Muscle layer of colon (tissue), 2 donors: Measurements from ENCODE around the gene RYR3.

Experiments used
- H3K27ac ChIP-seq: one replicate; pipeline ENCODE4 v1.7.0; 2013; ENCODE audit warnings: low read depth, mild to moderate bottlenecking, low read length, moderate library complexity
- H3K27me3 ChIP-seq, 2 donors: one replicate each; pipeline ENCODE4 v1.7.0; 2013; ENCODE audit warnings: low read length in 2 of 2, mild to moderate bottlenecking in 2 of 2; ENCODE audit not compliant: insufficient read depth in 2 of 2, control insufficient read depth in 1 of 2
- H3K36me3 ChIP-seq: one replicate; pipeline ENCODE4 v1.7.0; 2013; ENCODE audit warnings: mild to moderate bottlenecking, low read length; ENCODE audit not compliant: insufficient read depth
- H3K4me1 ChIP-seq: one replicate; pipeline ENCODE4 v1.7.0; 2013; ENCODE audit warnings: mild to moderate bottlenecking, low read length; ENCODE audit not compliant: insufficient read depth
- H3K4me3 ChIP-seq, 2 donors: one replicate each; pipeline ENCODE4 v1.7.0; 2013; ENCODE audit warnings: low read length in 2 of 2, low read depth in 1 of 2, mild to moderate bottlenecking in 1 of 2, moderate library complexity in 1 of 2
- H3K9ac ChIP-seq: one replicate; pipeline ENCODE4 v1.7.0; 2013; ENCODE audit warnings: low read length
- H3K9me3 ChIP-seq: one replicate; pipeline ENCODE4 v1.7.0; 2013; ENCODE audit warnings: mild to moderate bottlenecking, low read length
- donor health status: abdominal sarcoma.
- donor health status: Adenocarcinoma of cecum.

Gene RYR3

DNA sequence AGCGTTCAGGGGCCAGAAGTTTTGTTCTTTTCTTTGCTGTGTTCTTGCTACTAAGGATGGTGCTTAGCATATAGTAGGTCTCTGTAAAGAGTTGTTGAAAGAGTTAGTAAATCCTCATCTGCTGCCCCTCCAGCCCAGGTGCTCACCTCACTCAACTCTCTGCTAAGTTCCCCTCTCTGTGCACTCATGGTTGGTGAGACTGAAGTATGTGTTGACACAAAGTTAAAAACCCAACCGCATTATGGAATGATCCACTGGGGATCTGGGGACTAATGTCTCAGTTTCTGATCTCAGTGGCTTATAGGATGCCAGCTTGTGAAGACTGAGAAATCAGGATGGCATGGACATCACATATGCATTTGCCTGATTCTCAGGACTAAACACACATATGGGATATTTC, 13.8 kb downstream of the RYR3 start:
- Histone ChIP-seq H3K4me3 (no peak overlapping the region), H3K9me3 (no peaks in the 10 kb centered on the region), H3K9ac (no peak overlapping the region), H3K36me3 (no peaks in the 10 kb centered on the region), H3K27me3 (no peaks in the 10 kb centered on the region), H3K27ac (no peak overlapping the region), H3K4me1 (no peaks in the 10 kb centered on the region)

DNA sequence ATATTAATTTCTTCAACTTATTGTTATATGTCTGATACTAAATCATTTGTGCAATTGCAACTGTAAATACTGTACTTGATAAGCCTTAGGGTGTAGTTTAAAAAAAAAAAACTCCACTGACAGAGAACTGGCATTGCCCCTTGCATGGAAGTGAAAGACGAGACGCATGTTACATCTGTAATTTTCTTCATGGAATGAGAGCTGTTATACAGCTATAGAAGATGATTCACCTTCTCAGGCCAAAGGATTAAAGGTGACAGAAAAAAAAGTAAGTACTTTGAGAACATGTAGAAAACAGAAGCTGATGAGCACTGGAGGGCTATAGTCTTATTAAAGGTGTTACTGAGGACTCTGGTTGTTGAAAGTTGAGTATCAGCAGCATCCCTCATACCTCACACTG, 16.1 kb downstream of the RYR3 start:
- Histone ChIP-seq H3K4me1 (no peaks in the 10 kb centered on the region), H3K36me3 (no peaks in the 10 kb centered on the region), H3K27me3 (no peaks in the 10 kb centered on the region), H3K4me3 (no peak overlapping the region), H3K27ac (no peak overlapping the region), H3K9me3 (no peaks in the 10 kb centered on the region), H3K9ac (no peak overlapping the region)

DNA sequence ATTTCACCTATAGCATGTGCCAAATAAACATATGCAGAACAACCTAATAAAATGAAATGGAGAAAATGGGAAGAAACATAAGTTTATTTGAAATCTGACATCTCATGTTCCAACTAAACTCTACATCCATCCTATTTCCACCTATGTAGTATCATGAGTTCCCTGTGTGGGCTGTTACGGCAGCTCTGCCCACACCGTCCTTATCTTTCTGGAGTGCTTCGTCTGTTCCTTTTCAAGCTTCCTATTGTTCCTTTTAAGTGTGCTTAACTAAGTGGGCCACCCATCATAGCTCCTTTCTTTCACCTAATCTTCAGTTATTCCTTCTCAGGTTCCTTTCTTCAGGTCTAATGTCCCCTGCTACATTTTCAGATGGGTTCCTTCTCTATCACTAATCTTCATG, 17.3 kb downstream of the RYR3 start:
- H3K9me3 ChIP-seq: no peaks in the 10 kb centered on the region
- no peaks in the 10 kb centered on the region for H3K36me3 ChIP-seq
- H3K4me3 ChIP-seq: no peak overlapping the region
- no peak overlapping the region for H3K9ac ChIP-seq
- H3K27ac ChIP-seq: no peak overlapping the region
- no peaks in the 10 kb centered on the region for H3K27me3 ChIP-seq
- H3K4me1 ChIP-seq: no peaks in the 10 kb centered on the region

DNA sequence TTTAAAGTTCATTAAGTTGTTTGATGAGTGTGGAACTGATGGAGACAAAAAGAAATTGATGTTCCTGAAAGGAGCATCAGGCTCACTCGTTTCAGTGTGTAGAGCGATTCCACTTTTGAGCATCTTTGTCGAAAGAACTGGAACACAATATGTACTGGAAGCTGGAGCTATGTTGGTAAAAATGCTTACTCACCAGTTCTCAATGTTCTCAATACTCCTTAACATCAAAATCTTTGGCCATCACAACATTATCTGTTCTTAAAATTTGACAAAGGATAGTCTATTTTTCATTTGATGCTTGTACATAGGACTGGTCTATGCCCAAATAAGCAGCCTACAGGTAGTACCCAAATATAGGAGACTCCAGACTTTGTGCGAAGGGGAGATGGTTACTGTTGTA, 18.7 kb downstream of the RYR3 start:
- Histone ChIP-seq H3K9ac (no peak overlapping the region), H3K9me3 (no peaks in the 10 kb centered on the region), H3K36me3 (no peaks in the 10 kb centered on the region), H3K4me1 (no peaks in the 10 kb centered on the region), H3K27me3 (no peaks in the 10 kb centered on the region), H3K4me3 (no peak overlapping the region), H3K27ac (no peak overlapping the region)

DNA sequence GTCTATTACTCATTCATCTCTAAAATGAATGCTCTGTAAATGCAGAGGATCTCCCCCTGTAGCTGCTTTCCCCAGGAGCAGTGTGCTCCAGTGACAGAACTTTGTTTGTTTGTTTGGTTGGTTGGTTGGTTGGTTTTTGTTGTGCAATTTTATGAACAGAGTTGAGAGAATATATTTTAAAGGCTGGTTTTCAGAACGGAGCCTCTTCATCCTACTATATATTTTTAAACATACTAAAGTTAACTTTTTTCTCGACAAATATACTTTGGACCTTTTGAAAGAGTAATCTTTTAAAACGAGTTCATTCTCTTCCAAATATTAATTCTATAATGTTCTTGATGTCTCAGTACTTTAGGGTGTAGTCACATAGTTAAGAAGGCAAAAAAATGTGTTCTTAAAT, 20.2 kb downstream of the RYR3 start:
- no peak overlapping the region for H3K27ac ChIP-seq
- H3K9me3 ChIP-seq: no peaks in the 10 kb centered on the region
- H3K9ac ChIP-seq: no peak overlapping the region
- H3K4me3 ChIP-seq: no peak overlapping the region
- H3K27me3 ChIP-seq: no peaks in the 10 kb centered on the region
- no peaks in the 10 kb centered on the region for H3K36me3 ChIP-seq
- no peaks in the 10 kb centered on the region for H3K4me1 ChIP-seq

DNA sequence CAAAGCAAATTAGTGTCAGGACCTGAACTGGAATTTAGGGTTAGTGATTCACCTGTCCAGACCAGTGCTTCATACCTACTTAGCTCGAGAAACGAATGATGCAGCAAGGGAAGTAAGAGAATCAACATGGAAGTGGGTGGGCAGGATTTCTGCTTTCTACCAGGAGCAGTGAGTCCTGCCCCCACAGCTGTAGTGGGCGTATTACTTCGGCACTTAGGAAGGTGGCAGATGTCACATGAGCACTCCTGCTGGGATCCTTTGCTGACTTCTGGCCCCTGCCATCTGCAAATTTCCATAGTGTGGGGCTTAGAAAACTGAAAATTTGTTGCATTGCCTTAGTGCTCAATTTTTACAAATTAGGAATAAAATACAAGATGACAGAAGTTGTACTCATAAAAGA, 31.2 kb downstream of the RYR3 start:
- no peaks in the 10 kb centered on the region for H3K4me1 ChIP-seq
- no peaks in the 10 kb centered on the region for H3K27me3 ChIP-seq
- no peaks in the 10 kb centered on the region for H3K9me3 ChIP-seq
- no peak overlapping the region for H3K9ac ChIP-seq
- H3K27ac ChIP-seq: no peak overlapping the region
- H3K36me3 ChIP-seq: no peaks in the 10 kb centered on the region
- H3K4me3 ChIP-seq: no peak overlapping the region

DNA sequence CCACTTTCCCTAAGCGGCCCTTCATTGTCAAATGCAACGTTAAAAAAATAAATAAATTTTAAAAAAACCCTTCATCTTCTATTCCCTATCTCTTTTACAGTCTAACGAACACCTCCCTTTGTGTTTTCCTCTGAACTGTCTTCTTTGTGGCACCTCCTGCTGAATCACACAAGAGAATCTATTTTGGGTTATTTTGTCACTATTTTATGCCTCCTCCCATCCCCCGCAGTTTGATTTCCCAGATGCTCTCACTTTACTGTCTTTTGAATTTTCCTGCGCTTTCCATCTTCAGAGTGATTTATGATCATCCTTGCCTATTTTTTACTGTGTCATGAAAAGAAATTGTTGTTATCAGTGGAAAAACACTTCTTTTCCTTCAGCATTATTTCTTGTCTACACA, 32.5 kb downstream of the RYR3 start:
- Histone ChIP-seq H3K4me1 (no peaks in the 10 kb centered on the region), H3K4me3 (no peak overlapping the region), H3K9me3 (no peaks in the 10 kb centered on the region), H3K27ac (no peak overlapping the region), H3K9ac (no peak overlapping the region), H3K27me3 (no peaks in the 10 kb centered on the region), H3K36me3 (no peaks in the 10 kb centered on the region)

DNA sequence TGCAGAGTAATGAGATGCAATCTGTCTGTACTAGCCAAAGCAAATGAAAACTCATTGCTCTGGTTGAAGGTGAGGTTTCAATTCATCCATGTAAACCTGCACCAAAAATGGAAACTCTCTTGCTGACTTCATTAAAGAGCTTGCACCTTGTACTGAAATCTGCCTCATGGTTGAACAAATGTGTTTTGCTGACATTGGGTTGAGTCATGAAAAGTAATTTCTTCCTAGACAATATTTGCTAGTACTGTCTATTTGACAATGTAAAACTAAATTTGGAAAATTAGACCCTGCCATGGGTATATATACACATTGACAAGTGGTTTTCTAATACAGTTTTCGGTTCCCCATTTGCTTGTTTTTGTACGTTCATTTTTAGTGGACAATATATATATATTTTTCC, 33.3 kb downstream of the RYR3 start:
- Histone ChIP-seq H3K4me3 (no peak overlapping the region), H3K36me3 (no peaks in the 10 kb centered on the region), H3K27ac (no peak overlapping the region), H3K9me3 (no peaks in the 10 kb centered on the region), H3K27me3 (no peaks in the 10 kb centered on the region), H3K4me1 (no peaks in the 10 kb centered on the region), H3K9ac (no peak overlapping the region)

DNA sequence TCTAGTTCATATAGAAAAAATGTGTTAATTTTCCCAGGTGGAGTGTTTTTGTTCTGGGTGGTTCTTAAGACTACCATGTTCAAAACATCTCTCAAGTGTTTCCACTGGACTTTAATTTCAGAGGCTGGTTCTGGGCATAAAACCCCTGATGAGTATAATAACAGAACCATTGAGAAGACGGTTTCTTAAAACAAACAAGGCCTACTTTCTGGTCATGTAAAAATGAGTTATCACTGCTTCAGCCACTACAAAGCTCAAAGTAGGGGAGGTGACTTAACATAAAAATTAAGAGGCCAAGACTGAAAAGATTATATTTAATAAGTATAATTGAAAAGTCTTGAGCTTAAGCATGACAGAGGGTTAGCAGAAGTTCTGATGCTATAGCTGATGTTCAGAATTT, 33.8 kb downstream of the RYR3 start:
- Histone ChIP-seq H3K27ac (no peak overlapping the region), H3K9me3 (no peaks in the 10 kb centered on the region), H3K4me1 (no peaks in the 10 kb centered on the region)

DNA sequence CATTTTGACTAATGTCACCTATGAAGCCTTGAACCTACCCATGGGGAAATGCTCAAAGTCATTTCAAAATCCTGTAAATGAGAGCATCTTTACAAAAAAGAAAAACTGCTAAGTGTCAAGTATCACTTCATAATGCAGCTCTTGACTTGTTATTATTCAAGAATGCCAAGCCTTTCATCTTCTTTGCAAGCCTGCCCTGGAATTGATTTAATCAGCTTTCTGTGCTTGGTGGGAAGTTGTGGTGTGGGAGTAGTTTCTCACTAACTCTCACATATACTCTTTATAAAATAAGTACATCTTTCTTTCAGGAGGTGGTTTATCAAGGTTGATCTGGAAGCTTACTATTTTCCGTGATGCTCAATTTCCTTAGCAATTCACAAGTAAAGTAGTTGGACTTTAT, 43.6 kb downstream of the RYR3 start:
- H3K9ac ChIP-seq: no peak overlapping the region

More for the DNA sequence above, 33.8 kb downstream of the RYR3 start:
- Histone ChIP-seq H3K4me3 (no peak overlapping the region), H3K36me3 (no peaks in the 10 kb centered on the region), H3K27me3 (no peaks in the 10 kb centered on the region), H3K9ac (no peak overlapping the region)

DNA sequence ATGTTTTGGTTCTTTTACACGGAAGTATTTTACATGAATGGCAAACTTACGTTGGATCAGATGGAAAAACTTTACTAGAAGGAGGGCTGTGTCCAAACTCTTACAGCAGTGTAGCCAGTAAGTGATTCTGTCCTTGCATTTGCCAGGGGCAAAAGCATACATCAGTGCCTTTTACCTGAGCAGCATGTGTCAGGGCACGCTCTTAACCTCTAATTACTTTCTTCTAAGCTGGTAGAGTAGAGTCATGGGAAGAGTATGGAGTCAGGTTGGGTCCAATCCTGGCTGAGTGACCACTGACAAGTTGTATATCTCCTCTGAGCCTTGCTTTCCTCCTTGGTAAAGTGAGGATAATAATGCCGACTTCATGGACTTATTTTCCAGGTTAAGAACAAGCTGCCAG, 47.1 kb downstream of the RYR3 start:
- H3K9me3 ChIP-seq: no peaks in the 10 kb centered on the region
- no peak overlapping the region for H3K27ac ChIP-seq
- no peak overlapping the region for H3K9ac ChIP-seq

More for the DNA sequence above, 43.6 kb downstream of the RYR3 start:
- Histone ChIP-seq H3K4me1 (no peaks in the 10 kb centered on the region), H3K9me3 (no peaks in the 10 kb centered on the region), H3K27me3 (no peaks in the 10 kb centered on the region), H3K4me3 (no peak overlapping the region), H3K36me3 (no peaks in the 10 kb centered on the region), H3K27ac (no peak overlapping the region)

DNA sequence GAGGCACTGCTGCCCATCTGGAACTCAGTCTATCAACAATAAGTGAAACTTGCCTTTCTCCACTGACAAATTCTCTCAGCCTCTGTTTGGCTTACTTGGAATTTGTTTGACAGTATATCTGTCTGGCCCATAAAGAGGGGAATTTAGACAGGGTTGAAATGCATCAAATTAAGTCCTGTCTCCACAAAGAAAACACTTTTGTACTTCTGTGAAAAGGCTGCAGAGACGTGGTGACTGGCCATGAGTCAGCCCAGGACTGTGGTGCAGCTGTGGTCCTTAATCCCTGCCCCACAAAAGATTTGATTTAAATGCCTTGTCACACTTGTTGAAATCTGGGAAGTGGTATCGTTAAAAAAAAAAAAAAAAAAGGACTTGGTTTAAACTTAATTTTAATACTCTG, 47.5 kb downstream of the RYR3 start:
- Histone ChIP-seq H3K4me1 (no peaks in the 10 kb centered on the region), H3K36me3 (no peaks in the 10 kb centered on the region), H3K4me3 (no peak overlapping the region), H3K9me3 (no peaks in the 10 kb centered on the region), H3K27ac (no peak overlapping the region), H3K9ac (no peak overlapping the region), H3K27me3 (no peaks in the 10 kb centered on the region)

More for the DNA sequence above, 47.1 kb downstream of the RYR3 start:
- Histone ChIP-seq H3K4me1 (no peaks in the 10 kb centered on the region), H3K36me3 (no peaks in the 10 kb centered on the region), H3K4me3 (no peak overlapping the region), H3K27me3 (no peaks in the 10 kb centered on the region)
